ENCODE data around the gene NUDT14.

Gene NUDT14

GRCh38 chr14:105128059-105128458, 53.1 kb downstream of the NUDT14 start:
- H3K4me1 ChIP-seq (ENCODE audit: insufficient read depth, low read length): no peaks in the 10 kb centered on the region
- no peak overlapping the region for H2AFZ ChIP-seq (ENCODE audit: low read depth, low read length)
- peaks cover 6% of the 10 kb centered on the region for H3K9me3 ChIP-seq (ENCODE audit: insufficient read depth, low read length, severe bottlenecking)
- H4K20me1 ChIP-seq (ENCODE audit: insufficient read depth, low read length): no peaks in the 10 kb centered on the region
- H3K27me3 ChIP-seq (ENCODE audit: insufficient read depth, low read length, poor library complexity): peaks cover 15% of the 10 kb centered on the region
- H3K27ac ChIP-seq (ENCODE audit: low read length): no peak overlapping the region
- TF ChIP-seq CTCF (IDR thresholded peaks at IDR 0.05; ENCODE audit: borderline replicate concordance, extremely low read depth, low read length, poor library complexity, severe bottlenecking): no peak
- TF ChIP-seq EZH2 (IDR thresholded peaks at IDR 0.05; ENCODE audit: borderline replicate concordance, low read depth, low read length, severe bottlenecking): no peak
- no peak for DNase-seq
- ATAC-seq (ENCODE audit: insufficient read depth, low read depth): no peak
- H3K4me2 ChIP-seq (ENCODE audit: insufficient read depth, low read length): no peak overlapping the region
- no peak overlapping the region for H3K4me3 ChIP-seq (ENCODE audit: low read depth in 1 of 2, low read length in 2 of 2)
- no peaks in the 10 kb centered on the region for H3K36me3 ChIP-seq (ENCODE audit: insufficient read depth, low read length)
- no peaks in the 10 kb centered on the region for H3K79me2 ChIP-seq (ENCODE audit: insufficient read depth, low read length)
- no peak overlapping the region for H3K9ac ChIP-seq (ENCODE audit: low read depth, low read length)

- ATAC-seq (ENCODE audit: insufficient read depth, low read depth): no peak
- Histone ChIP-seq H3K9me3 (ENCODE audit: insufficient read depth, low read length, severe bottlenecking) (peaks cover 10% of the 10 kb centered on the region), H3K9ac (ENCODE audit: low read depth, low read length) (no peak overlapping the region), H3K36me3 (ENCODE audit: insufficient read depth, low read length) (no peaks in the 10 kb centered on the region), H3K79me2 (ENCODE audit: insufficient read depth, low read length) (no peaks in the 10 kb centered on the region), H2AFZ (ENCODE audit: low read depth, low read length) (no peak overlapping the region), H3K27me3 (ENCODE audit: insufficient read depth, low read length, poor library complexity) (peaks cover 15% of the 10 kb centered on the region), H3K4me3 (ENCODE audit: low read depth in 1 of 2, low read length in 2 of 2) (no peak overlapping the region), H4K20me1 (ENCODE audit: insufficient read depth, low read length) (no peaks in the 10 kb centered on the region), H3K4me2 (ENCODE audit: insufficient read depth, low read length) (no peak overlapping the region), H3K4me1 (ENCODE audit: insufficient read depth, low read length) (no peaks in the 10 kb centered on the region), H3K27ac (ENCODE audit: low read length) (no peak overlapping the region)
- no peak for DNase-seq
- TF ChIP-seq EZH2 (IDR thresholded peaks at IDR 0.05; ENCODE audit: borderline replicate concordance, low read depth, low read length, severe bottlenecking): no peak
- no peak for TF ChIP-seq CTCF (IDR thresholded peaks at IDR 0.05; ENCODE audit: borderline replicate concordance, extremely low read depth, low read length, poor library complexity, severe bottlenecking)
These were observed 54.2 kb downstream of the NUDT14 start for GRCh38 chr14:105126981-105127329.

- Histone ChIP-seq H3K79me2 (ENCODE audit: insufficient read depth, low read length) (no peaks in the 10 kb centered on the region), H3K4me2 (ENCODE audit: insufficient read depth, low read length) (no peak overlapping the region), H3K27me3 (ENCODE audit: insufficient read depth, low read length, poor library complexity) (peaks cover 15% of the 10 kb centered on the region), H3K9ac (ENCODE audit: low read depth, low read length) (no peak overlapping the region), H4K20me1 (ENCODE audit: insufficient read depth, low read length) (no peaks in the 10 kb centered on the region), H2AFZ (ENCODE audit: low read depth, low read length) (no peak overlapping the region), H3K27ac (ENCODE audit: low read length) (no peak overlapping the region), H3K4me1 (ENCODE audit: insufficient read depth, low read length) (no peaks in the 10 kb centered on the region), H3K4me3 (ENCODE audit: low read depth in 1 of 2, low read length in 2 of 2) (no peak overlapping the region), H3K36me3 (ENCODE audit: insufficient read depth, low read length) (no peaks in the 10 kb centered on the region), H3K9me3 (ENCODE audit: insufficient read depth, low read length, severe bottlenecking) (peaks cover 13% of the 10 kb centered on the region)
- ATAC-seq (ENCODE audit: insufficient read depth, low read depth) (no peak), DNase-seq (no peak)
- TF ChIP-seq CTCF (IDR thresholded peaks at IDR 0.05; ENCODE audit: borderline replicate concordance, extremely low read depth, low read length, poor library complexity, severe bottlenecking) (no peak), EZH2 (IDR thresholded peaks at IDR 0.05; ENCODE audit: borderline replicate concordance, low read depth, low read length, severe bottlenecking) (no peak)
These were observed 54.8 kb downstream of the NUDT14 start for GRCh38 chr14:105126126-105126980.
